Lower lobe of right lung (tissue), 2 donors: Measurements from ENCODE around the gene TEX35. TPM values are rescaled to one million over a fixed set of nuclear protein-coding genes. Genes with fewer than 3 reads are reported as not detected.
A peak's percentile ranks its signal among the peaks of the same experiment; 100 is the strongest.

Experiments used
- ATAC-seq, 2 donors: fragments of 200-7000 bp; cut with Tn5 transposase; one replicate each; pipeline ENCODE4 v1.9.1; 2020 to 2022; ENCODE audit warnings: mild to moderate bottlenecking in 2 of 2, moderate library complexity in 2 of 2
- DNase-seq: peaks from one replicate; pipeline ENCODE4 v3.0.0-alpha.2; 2020
- H3K27ac ChIP-seq: fragments of 200-600 bp; one replicate; pipeline ENCODE4 v1.8.0; 2022
- H3K27me3 ChIP-seq: fragments of 200-600 bp; one replicate; pipeline ENCODE4 v1.8.0; 2022; ENCODE audit warnings: low read depth
- H3K36me3 ChIP-seq: fragments of 200-600 bp; one replicate; pipeline ENCODE4 v1.8.0; 2022; ENCODE audit warnings: mild to moderate bottlenecking
- H3K4me1 ChIP-seq: fragments of 200-600 bp; one replicate; pipeline ENCODE4 v1.8.0; 2022
- H3K4me3 ChIP-seq: fragments of 200-600 bp; one replicate; pipeline ENCODE4 v1.8.0; 2022; ENCODE audit warnings: mild to moderate bottlenecking
- H3K9me3 ChIP-seq: fragments of 200-600 bp; one replicate; pipeline ENCODE4 v1.8.0; 2022
- intact Hi-C: fragments of 100-400 bp; cut with DNase I; formaldehyde crosslinking; loops from one replicate; pipeline ENCODE4 v1.11.0; 2022
- total RNA-seq: library from RNA; stranded (reverse); fragmentation: NEBNext Ultra II Directional; extraction: Animal tissue kit (Norgen Biotek cat#: 25700); gene quantifications from one replicate; pipeline ENCODE4 v1.2.1, GENCODE V29; 2021
- TF ChIP-seq, protein P1 (sequence below): fragments of 200-600 bp; IDR thresholded peaks from one replicate; pipeline ENCODE4 v1.8.0; 2022; ENCODE audit warnings: antibody characterized with exemption, mild to moderate bottlenecking
- donor health status: DM: no; HTN: yes; CAD: no; lungs with severe emphysema.

Gene TEX35
- total RNA-seq, 1 donor from 2014 or later: not detected

DNA sequence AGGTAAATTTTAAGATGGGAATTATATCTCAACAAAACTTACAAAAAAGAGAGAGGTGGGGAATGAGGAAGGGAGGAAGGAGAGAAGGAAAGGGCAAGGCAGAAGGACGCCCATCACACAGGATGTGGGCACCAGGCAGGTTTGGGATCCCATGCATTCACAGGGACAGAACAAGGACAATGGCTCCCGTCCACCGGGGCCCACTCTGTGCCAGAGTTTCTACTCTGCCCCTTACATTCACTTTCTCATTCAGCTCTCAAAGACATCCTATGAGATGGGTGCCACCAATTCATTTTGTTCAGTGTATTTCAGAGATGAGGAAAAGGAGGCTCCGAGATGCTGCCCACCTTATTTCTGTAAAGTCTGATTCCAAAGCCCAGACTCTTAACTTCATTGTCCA lies 23.5 kb upstream of the TEX35 start:
- TF ChIP-seq, protein P1, sequence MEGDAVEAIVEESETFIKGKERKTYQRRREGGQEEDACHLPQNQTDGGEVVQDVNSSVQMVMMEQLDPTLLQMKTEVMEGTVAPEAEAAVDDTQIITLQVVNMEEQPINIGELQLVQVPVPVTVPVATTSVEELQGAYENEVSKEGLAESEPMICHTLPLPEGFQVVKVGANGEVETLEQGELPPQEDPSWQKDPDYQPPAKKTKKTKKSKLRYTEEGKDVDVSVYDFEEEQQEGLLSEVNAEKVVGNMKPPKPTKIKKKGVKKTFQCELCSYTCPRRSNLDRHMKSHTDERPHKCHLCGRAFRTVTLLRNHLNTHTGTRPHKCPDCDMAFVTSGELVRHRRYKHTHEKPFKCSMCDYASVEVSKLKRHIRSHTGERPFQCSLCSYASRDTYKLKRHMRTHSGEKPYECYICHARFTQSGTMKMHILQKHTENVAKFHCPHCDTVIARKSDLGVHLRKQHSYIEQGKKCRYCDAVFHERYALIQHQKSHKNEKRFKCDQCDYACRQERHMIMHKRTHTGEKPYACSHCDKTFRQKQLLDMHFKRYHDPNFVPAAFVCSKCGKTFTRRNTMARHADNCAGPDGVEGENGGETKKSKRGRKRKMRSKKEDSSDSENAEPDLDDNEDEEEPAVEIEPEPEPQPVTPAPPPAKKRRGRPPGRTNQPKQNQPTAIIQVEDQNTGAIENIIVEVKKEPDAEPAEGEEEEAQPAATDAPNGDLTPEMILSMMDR: no peak
- intact Hi-C loops: no loop called here
- DNase-seq (no peak), ATAC-seq (no peak)
- peaks cover 4% of the 10 kb centered on the region for H3K27me3 ChIP-seq
- H3K27ac ChIP-seq: no peak overlapping the region
- H3K9me3 ChIP-seq: no peaks in the 10 kb centered on the region
- no peak overlapping the region for H3K4me3 ChIP-seq
- H3K4me1 ChIP-seq: peaks cover 15% of the 10 kb centered on the region
- no peaks in the 10 kb centered on the region for H3K36me3 ChIP-seq

DNA sequence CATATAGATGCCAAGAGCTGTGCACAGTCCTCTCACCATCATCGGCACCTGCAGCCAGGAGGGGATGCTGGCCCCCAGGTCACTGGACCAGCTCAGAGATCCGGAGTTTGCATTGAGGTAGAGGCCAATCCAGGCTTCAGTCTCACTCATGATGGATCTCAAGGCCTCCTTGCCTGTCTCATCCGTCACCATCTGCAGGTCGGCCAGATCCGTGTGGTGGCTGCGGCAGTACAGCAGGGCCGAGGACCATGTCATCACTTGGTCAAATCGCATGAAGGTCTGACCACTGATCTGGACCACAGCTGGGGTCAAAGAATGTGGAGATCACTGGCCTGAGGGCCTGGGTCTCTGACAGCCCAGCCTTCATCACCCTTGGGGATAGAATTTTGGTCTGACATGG lies 22.8 kb upstream of the TEX35 start:
- TF ChIP-seq, protein P1: no peak
- no peak for DNase-seq
- no peak for ATAC-seq

DNA sequence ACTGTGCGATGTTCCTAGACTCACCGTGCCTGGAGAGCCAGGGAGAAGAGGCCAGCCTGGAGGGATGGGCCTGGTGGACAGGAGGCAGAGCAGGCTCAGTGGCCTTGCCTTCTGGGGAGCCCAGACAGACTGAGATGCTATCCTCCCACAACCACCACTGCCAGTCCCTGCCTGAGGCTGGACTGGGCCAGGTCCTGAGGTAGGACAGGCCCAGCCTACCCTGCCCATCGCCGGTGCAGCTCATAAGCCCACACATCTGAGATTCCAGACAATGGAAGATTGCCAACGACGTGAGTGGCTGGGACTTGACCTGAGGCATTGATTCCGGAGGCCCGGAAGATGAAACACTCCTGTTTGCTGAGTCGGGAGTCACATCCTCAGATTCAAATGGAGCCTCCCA lies 21.9 kb upstream of the TEX35 start:
- Histone ChIP-seq H3K36me3 (no peaks in the 10 kb centered on the region), H3K4me3 (no peak overlapping the region), H3K27ac (no peak overlapping the region), H3K4me1 (peaks cover 11% of the 10 kb centered on the region), H3K9me3 (no peaks in the 10 kb centered on the region), H3K27me3 (peaks cover 4% of the 10 kb centered on the region)
- TF ChIP-seq, protein P1: no peak
- no peak for ATAC-seq
- intact Hi-C loops: no loop called here
- no peak for DNase-seq

More for the DNA sequence above, 22.8 kb upstream of the TEX35 start:
- Histone ChIP-seq H3K9me3 (no peaks in the 10 kb centered on the region), H3K27ac (no peak overlapping the region), H3K36me3 (no peaks in the 10 kb centered on the region), H3K27me3 (peaks cover 4% of the 10 kb centered on the region), H3K4me3 (no peak overlapping the region), H3K4me1 (peaks cover 15% of the 10 kb centered on the region)
- intact Hi-C loops: no loop called here

DNA sequence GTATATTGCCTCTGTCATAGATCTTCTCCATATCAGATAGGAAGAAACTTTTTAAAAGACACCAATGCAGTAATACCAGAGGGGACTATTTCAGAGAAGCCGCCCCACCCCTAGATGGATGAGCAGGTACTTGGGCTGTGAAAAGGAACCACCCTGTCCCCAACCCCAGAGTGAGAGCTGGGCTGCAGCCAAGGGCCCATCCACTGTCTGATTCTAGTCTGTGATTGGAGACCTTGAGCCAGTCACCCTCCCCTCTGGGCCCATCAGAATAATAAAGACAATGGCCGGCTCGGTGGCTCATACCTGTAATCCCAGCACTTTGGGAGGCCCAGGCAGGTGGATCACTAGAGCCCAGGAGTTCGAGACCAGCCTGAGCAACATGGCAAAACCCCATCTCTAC lies 21.2 kb upstream of the TEX35 start:
- ATAC-seq: no peak
- intact Hi-C loops: no loop called here
- no peaks in the 10 kb centered on the region for H3K36me3 ChIP-seq

DNA sequence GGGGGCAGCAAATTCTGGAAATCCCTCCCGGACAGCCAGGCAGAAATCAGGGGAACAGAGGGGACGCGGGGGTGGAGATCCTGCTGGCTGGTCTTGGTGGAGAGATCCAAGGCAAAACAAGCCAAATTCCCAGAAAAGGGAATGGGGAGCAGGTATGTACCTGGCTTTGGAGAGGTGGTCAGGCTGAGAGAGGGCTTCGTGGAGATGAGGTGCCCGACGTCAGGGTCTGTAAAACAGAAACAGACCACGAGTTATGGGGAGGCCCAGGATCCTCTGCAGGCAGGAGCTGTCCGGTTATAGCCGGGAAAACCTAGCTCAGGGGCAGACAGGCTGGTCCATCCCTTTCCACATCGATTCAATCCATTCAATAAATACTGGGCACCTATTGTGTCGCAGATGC lies 20.6 kb upstream of the TEX35 start:
- Histone ChIP-seq H3K27ac (no peak overlapping the region), H3K36me3 (no peaks in the 10 kb centered on the region), H3K27me3 (no peaks in the 10 kb centered on the region), H3K4me3 (no peak overlapping the region), H3K9me3 (no peaks in the 10 kb centered on the region), H3K4me1 (no peaks in the 10 kb centered on the region)
- intact Hi-C loops: no loop called here
- no peak for DNase-seq
- no peak for ATAC-seq
- TF ChIP-seq, protein P1: no peak

More for the DNA sequence above, 21.2 kb upstream of the TEX35 start:
- no peak for DNase-seq
- no peak overlapping the region for H3K27ac ChIP-seq
- no peak overlapping the region for H3K4me3 ChIP-seq
- H3K9me3 ChIP-seq: no peaks in the 10 kb centered on the region
- H3K27me3 ChIP-seq: peaks cover 4% of the 10 kb centered on the region
- TF ChIP-seq, protein P1: no peak
- peaks cover 5% of the 10 kb centered on the region for H3K4me1 ChIP-seq

DNA sequence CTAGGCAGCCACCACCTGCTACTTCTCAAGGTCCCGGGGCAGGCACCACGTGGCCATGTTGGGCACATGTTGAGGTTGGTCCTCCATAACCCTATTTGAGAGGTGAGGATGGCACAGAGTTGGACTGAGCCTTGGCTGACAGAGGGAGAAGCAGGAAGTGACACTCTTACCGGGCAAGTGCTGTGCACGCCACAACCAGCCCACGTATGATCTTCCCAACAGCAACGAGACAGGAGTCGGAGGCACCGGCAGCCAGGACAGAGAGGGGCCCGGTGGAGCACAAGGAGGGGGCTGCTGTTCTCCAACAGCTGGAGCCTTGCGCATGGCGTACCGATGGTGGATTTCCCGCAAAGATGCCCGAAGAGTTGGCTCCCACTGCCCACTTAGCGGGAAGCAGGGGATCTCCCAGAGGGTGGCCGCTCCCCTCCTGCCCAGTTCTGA lies 19.6 kb upstream of the TEX35 start:
- TF ChIP-seq, protein P1: no peak
- Histone ChIP-seq H3K4me1 (no peaks in the 10 kb centered on the region), H3K27ac (no peak overlapping the region), H3K4me3 (no peak overlapping the region), H3K27me3 (no peaks in the 10 kb centered on the region), H3K9me3 (no peaks in the 10 kb centered on the region), H3K36me3 (no peaks in the 10 kb centered on the region)
- intact Hi-C loops: no loop called here
- no peak for DNase-seq
- ATAC-seq: peak in 1 of 2 donors; percentile 7
